Measurements from ENCODE around the gene MAD2L1. TPM values are rescaled to one million over a fixed set of nuclear protein-coding genes. Genes with fewer than 3 reads are reported as not detected.

Gene MAD2L1
- total RNA-seq, 1 donor from 2014 or later, result 1.8 TPM

DNA sequence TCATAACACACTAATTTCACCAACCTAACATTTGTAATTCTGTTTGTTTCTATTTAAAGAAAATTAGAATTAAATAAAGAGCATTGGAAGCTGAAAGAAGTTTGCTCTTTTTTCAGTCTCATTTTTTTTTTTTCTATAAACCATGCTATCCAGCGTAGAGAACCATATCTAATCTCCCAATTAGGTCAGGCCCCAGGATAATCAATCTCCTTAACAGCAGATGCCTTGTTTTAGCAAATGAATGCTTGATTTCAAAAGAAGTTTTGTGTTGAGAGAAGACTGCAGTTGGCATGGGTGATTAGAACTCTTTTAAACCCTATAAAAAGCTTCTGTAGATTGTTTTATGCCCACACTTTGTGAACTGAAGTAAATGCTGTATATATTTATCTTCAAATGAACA is 15.6 kb upstream of the MAD2L1 start:
- intact Hi-C loops (cut with micrococcal nuclease), result no loop called here
- Histone ChIP-seq H3K4me1 (no peaks in the 10 kb centered on the region), H3K27ac (replicated peaks) (no peak overlapping the region), H3K27me3 (ENCODE audit: low read depth) (no peaks in the 10 kb centered on the region), H3K9me3 (replicated peaks) (no peaks in the 10 kb centered on the region), H3K36me3 (no peaks in the 10 kb centered on the region), H3K4me3 (no peak overlapping the region)
- TF ChIP-seq, protein P1, sequence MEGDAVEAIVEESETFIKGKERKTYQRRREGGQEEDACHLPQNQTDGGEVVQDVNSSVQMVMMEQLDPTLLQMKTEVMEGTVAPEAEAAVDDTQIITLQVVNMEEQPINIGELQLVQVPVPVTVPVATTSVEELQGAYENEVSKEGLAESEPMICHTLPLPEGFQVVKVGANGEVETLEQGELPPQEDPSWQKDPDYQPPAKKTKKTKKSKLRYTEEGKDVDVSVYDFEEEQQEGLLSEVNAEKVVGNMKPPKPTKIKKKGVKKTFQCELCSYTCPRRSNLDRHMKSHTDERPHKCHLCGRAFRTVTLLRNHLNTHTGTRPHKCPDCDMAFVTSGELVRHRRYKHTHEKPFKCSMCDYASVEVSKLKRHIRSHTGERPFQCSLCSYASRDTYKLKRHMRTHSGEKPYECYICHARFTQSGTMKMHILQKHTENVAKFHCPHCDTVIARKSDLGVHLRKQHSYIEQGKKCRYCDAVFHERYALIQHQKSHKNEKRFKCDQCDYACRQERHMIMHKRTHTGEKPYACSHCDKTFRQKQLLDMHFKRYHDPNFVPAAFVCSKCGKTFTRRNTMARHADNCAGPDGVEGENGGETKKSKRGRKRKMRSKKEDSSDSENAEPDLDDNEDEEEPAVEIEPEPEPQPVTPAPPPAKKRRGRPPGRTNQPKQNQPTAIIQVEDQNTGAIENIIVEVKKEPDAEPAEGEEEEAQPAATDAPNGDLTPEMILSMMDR (IDR thresholded peaks at IDR 0.05; ENCODE audit: borderline replicate concordance), result no peak
- DNase-seq, result no peak

- H3K27ac ChIP-seq (replicated peaks), result no peak overlapping the region
- no peaks in the 10 kb centered on the region for H3K4me1 ChIP-seq
- H3K9me3 ChIP-seq (replicated peaks), result no peaks in the 10 kb centered on the region
- no peak for DNase-seq
- intact Hi-C loops (cut with micrococcal nuclease), result no loop called here
- TF ChIP-seq, protein P1 (IDR thresholded peaks at IDR 0.05; ENCODE audit: borderline replicate concordance), result no peak
- no peaks in the 10 kb centered on the region for H3K36me3 ChIP-seq
- no peaks in the 10 kb centered on the region for H3K27me3 ChIP-seq (ENCODE audit: low read depth)
- no peak overlapping the region for H3K4me3 ChIP-seq
Measured at GRCh38 chr4:120081726-120082125, 15.1 kb upstream of the MAD2L1 start.

DNA sequence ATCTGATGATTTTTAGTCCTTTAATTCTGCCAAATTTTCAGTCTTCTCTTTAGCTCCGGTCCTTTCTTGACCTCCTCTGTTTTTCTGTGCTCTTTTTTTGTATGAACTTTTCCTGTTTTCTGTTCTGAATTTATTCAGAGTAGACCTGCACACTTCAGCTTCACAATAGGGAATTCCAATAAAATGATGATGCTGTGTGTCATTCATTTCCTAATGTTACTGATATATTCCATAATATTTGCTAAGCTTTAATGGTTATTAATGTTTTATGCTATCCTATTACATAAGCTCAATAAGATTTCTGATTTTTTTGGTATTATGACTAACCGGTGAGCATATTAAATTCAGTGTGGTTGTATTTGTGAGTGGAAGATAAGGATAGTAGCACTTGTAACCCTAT is 13.9 kb upstream of the MAD2L1 start:
- no peak for DNase-seq
- no peaks in the 10 kb centered on the region for H3K27me3 ChIP-seq (ENCODE audit: low read depth)
- H3K4me1 ChIP-seq, result no peaks in the 10 kb centered on the region
- TF ChIP-seq, protein P1 (IDR thresholded peaks at IDR 0.05; ENCODE audit: borderline replicate concordance), result no peak
- H3K9me3 ChIP-seq (replicated peaks), result no peaks in the 10 kb centered on the region
- H3K36me3 ChIP-seq, result no peaks in the 10 kb centered on the region
- H3K27ac ChIP-seq (replicated peaks), result no peak overlapping the region
- intact Hi-C loops (cut with micrococcal nuclease), result no loop called here
- no peak overlapping the region for H3K4me3 ChIP-seq

DNA sequence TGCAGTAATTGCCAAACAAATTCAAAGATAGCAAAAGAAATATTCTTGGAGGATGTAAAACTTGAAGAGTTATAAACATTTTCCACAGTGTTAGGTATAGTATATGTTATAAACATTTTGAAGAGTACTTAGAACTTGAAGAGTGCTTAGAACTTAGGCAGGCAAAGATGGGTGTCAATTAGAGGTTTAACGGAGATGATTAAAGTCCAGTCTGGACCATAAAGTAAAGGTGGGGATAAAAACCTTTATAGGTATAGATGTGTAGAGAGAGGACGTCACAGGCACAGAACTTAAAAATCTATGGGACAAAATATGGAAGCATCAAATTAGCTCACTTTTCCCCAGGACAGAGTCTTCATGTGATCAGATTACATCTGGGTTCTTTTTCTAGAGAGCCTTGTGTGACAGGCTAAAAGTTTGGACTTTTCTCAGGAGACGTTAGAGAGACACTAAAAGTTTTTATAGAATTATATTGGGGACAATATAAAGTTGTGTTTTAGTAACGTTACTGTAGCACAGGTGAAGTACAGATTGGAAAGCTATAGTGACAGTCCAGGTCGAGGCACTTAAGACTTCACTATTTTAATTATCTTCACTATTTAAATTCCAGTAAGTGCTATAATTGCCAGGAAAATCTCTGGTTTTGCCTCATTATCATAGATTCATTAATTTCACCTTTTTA is 13.3 kb upstream of the MAD2L1 start:
- Histone ChIP-seq H3K36me3 (no peaks in the 10 kb centered on the region), H3K4me3 (no peak overlapping the region), H3K27ac (replicated peaks) (no peak overlapping the region), H3K9me3 (replicated peaks) (no peaks in the 10 kb centered on the region), H3K4me1 (no peaks in the 10 kb centered on the region), H3K27me3 (ENCODE audit: low read depth) (no peaks in the 10 kb centered on the region)
- TF ChIP-seq, protein P1 (IDR thresholded peaks at IDR 0.05; ENCODE audit: borderline replicate concordance), result no peak
- DNase-seq, result no peak
- intact Hi-C loops (cut with micrococcal nuclease), result no loop called here

DNA sequence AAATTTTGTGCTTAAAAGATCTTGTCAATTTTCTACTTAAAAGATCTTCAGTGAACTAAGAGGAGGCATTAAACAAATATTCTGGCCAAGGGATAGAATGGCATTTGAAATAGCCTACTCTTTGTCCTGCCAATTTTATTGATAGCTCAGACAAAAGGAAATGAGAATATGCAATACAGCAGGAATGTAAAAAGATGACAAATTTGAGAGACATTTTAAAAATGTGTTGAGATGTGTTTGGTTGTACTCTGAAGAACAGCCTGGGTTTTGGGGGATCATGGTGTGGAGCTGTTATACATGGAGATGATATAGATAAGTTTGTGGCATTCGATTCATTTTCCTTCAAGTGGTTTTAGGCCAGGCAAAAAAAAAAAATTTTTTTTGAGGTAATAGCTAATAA is 11.6 kb upstream of the MAD2L1 start:
- no peak overlapping the region for H3K4me3 ChIP-seq
- H3K27me3 ChIP-seq (ENCODE audit: low read depth), result no peaks in the 10 kb centered on the region
- no peak for DNase-seq
- H3K4me1 ChIP-seq, result no peaks in the 10 kb centered on the region
- H3K36me3 ChIP-seq, result no peaks in the 10 kb centered on the region
- no peak overlapping the region for H3K27ac ChIP-seq (replicated peaks)
- intact Hi-C loops (cut with micrococcal nuclease), result no loop called here
- TF ChIP-seq, protein P1 (IDR thresholded peaks at IDR 0.05; ENCODE audit: borderline replicate concordance), result no peak
- H3K9me3 ChIP-seq (replicated peaks), result no peaks in the 10 kb centered on the region

All from left ventricle myocardium inferior (tissue), 1 donor.